ENCODE data around the gene REG3G. TPM values are rescaled to one million over a fixed set of nuclear protein-coding genes. Genes with fewer than 3 reads are reported as not detected.

The REG3G gene
- total RNA-seq, 6 donors from 2014 or later: 0.52 to 0.61 TPM; not detected in 4

GRCh38 chr2:78999406-78999805, 26.1 kb upstream of the REG3G start:
- Histone ChIP-seq H3K36me3 (no peaks in the 10 kb centered on the region), H3K4me1 (no peaks in the 10 kb centered on the region), H3K9me3 (no peaks in the 10 kb centered on the region), H3K27me3 (no peaks in the 10 kb centered on the region), H3K27ac (no peak overlapping the region), H3K4me3 (no peak overlapping the region)
- no peak for TF ChIP-seq POLR2AphosphoS5 (IDR thresholded peaks at IDR 0.05)
- no peak for TF ChIP-seq POLR2A (IDR thresholded peaks at IDR 0.05)
- no peak for TF ChIP-seq CTCF (IDR thresholded peaks at IDR 0.05)
- no peak for TF ChIP-seq EP300 (IDR thresholded peaks at IDR 0.05)
- ATAC-seq (ENCODE audit: low FRiP score in 2 of 2): peak in 1 of 2 donors; percentile 41
- 55 to 58% methylated on average over 3 of the region's 3 CpGs for WGBS, 2 donors
- DNase-seq: no peak

GRCh38 chr2:79000008-79000576, 25.4 kb upstream of the REG3G start:
- no peak for TF ChIP-seq EP300 (IDR thresholded peaks at IDR 0.05)
- no peak for TF ChIP-seq CTCF (IDR thresholded peaks at IDR 0.05)
- TF ChIP-seq POLR2A (IDR thresholded peaks at IDR 0.05): no peak
- H3K36me3 ChIP-seq: no peaks in the 10 kb centered on the region
- H3K9me3 ChIP-seq: no peaks in the 10 kb centered on the region
- H3K4me3 ChIP-seq: no peak overlapping the region
- H3K27me3 ChIP-seq: no peaks in the 10 kb centered on the region
- DNase-seq (no peak), ATAC-seq (ENCODE audit: low FRiP score in 2 of 2) (peak; percentile 23 to 35)
- no peaks in the 10 kb centered on the region for H3K4me1 ChIP-seq
- no peak overlapping the region for H3K27ac ChIP-seq
- 59 to 62% methylated on average over 4 of the region's 4 CpGs for WGBS, 2 donors

GRCh38 chr2:79001285-79001684, 24.2 kb upstream of the REG3G start:
- ATAC-seq (ENCODE audit: low FRiP score in 2 of 2): no peak
- TF ChIP-seq CTCF (IDR thresholded peaks at IDR 0.05) (no peak), POLR2AphosphoS5 (IDR thresholded peaks at IDR 0.05) (no peak), POLR2A (IDR thresholded peaks at IDR 0.05) (no peak), EP300 (IDR thresholded peaks at IDR 0.05) (no peak)
- WGBS, 2 donors: 85 to 86% methylated on average over 1 of the region's 1 CpG

GRCh38 chr2:79004680-79005079, 20.8 kb upstream of the REG3G start:
- WGBS, 2 donors: 43 to 51% methylated on average over 5 of the region's 5 CpGs
- no peak overlapping the region for H3K27ac ChIP-seq
- DNase-seq: no peak
- no peak overlapping the region for H3K4me3 ChIP-seq
- TF ChIP-seq POLR2A (IDR thresholded peaks at IDR 0.05): no peak
- no peak for TF ChIP-seq POLR2AphosphoS5 (IDR thresholded peaks at IDR 0.05)
- no peak for TF ChIP-seq EP300 (IDR thresholded peaks at IDR 0.05)
- TF ChIP-seq CTCF (IDR thresholded peaks at IDR 0.05): no peak
- H3K36me3 ChIP-seq: no peaks in the 10 kb centered on the region
- H3K4me1 ChIP-seq: no peaks in the 10 kb centered on the region
- no peaks in the 10 kb centered on the region for H3K9me3 ChIP-seq
- no peaks in the 10 kb centered on the region for H3K27me3 ChIP-seq
- ATAC-seq (ENCODE audit: low FRiP score in 2 of 2): no peak

More at GRCh38 chr2:79001285-79001684, 24.2 kb upstream of the REG3G start:
- no peaks in the 10 kb centered on the region for H3K27me3 ChIP-seq
- no peak overlapping the region for H3K4me3 ChIP-seq
- no peak for DNase-seq
- H3K4me1 ChIP-seq: no peaks in the 10 kb centered on the region
- no peaks in the 10 kb centered on the region for H3K36me3 ChIP-seq
- H3K9me3 ChIP-seq: no peaks in the 10 kb centered on the region
- H3K27ac ChIP-seq: no peak overlapping the region

- no peak for TF ChIP-seq CTCF (IDR thresholded peaks at IDR 0.05)
- no peak for TF ChIP-seq POLR2AphosphoS5 (IDR thresholded peaks at IDR 0.05)
- no peak for TF ChIP-seq EP300 (IDR thresholded peaks at IDR 0.05)
- no peak for TF ChIP-seq POLR2A (IDR thresholded peaks at IDR 0.05)
- no peaks in the 10 kb centered on the region for H3K9me3 ChIP-seq
- H3K27me3 ChIP-seq: no peaks in the 10 kb centered on the region
- DNase-seq (no peak), ATAC-seq (ENCODE audit: low FRiP score in 2 of 2) (no peak)
- H3K4me1 ChIP-seq: no peaks in the 10 kb centered on the region
- H3K36me3 ChIP-seq: no peaks in the 10 kb centered on the region
- WGBS, 2 donors: 74 to 81% methylated on average over 3 of the region's 3 CpGs
- no peak overlapping the region for H3K4me3 ChIP-seq
- no peak overlapping the region for H3K27ac ChIP-seq
Measured at GRCh38 chr2:79005216-79005615, 20.3 kb upstream of the REG3G start.
